ENCODE results near the gene RASGRP3.

Gene RASGRP3

DNA sequence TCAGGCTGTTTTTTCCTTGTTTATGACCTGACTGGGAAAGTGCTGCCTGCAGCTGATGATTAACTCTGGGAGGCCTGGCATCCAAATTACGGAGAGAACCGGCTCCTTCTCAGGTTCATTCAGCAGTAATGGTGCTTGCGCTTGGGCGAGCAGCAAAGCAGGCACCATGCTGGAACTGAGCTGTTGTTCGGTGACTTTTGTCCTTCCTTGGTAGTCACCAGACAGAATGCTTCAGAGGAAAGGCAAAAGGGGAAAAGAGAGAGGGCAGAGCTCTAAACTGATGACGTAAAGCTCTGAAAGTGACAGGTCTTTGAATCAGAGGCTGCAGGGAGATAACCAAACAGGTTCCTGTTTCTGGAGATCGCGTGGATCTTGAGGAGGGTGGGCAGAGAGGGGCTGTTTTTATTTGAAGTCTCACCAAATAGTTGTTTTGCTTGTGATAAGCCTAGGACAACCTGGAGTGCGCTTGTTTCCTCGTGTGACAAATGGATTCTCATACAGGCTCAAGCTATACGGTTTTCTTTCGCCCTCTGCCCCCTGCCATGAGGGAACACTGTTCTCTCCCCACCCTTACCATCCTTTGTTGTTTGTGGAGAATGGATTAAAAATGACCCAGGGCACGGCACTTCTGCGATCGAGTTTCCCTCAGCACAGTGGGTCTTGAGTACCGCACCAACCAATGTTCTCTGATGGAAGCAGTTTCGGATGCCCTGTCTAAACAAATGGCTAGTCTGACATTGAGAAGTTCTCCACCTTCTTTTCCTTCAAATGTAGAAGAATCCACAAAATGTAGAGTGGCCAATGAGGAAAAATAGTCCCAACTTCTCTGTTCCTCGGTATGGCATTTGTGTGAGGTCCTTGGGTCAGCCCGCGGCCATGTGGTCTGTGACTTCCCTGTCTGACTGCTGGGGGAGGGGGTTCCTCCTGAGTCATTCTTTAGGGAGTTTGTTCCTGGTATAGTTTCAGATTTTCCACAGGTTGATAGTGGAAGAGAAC, 1.3 kb downstream of the RASGRP3 start:
- H3K4me1 Mint-ChIP-seq (ENCODE audit: low read depth): peaks cover 47% of the 10 kb centered on the region
- no peaks in the 10 kb centered on the region for H3K36me3 Mint-ChIP-seq (ENCODE audit: low read depth)

GRCh38 chr2:33478968-33479731, 2.7 kb downstream of the RASGRP3 start:
- Mint-ChIP-seq H3K36me3 (ENCODE audit: low read depth) (no peaks in the 10 kb centered on the region), H3K9me3 (no peaks in the 10 kb centered on the region), H3K4me3 (peak overlapping the region; percentile 31), H3K27me3 (no peaks in the 10 kb centered on the region), H3K4me1 (ENCODE audit: low read depth) (peaks cover 57% of the 10 kb centered on the region), H3K27ac (peak overlapping the region; percentile 49)

More for the DNA sequence above, 1.3 kb downstream of the RASGRP3 start:
- Mint-ChIP-seq H3K9me3 (no peaks in the 10 kb centered on the region), H3K4me3 (peak overlapping the region; percentile 89), H3K27me3 (no peaks in the 10 kb centered on the region), H3K27ac (peak overlapping the region; percentile 97)

DNA sequence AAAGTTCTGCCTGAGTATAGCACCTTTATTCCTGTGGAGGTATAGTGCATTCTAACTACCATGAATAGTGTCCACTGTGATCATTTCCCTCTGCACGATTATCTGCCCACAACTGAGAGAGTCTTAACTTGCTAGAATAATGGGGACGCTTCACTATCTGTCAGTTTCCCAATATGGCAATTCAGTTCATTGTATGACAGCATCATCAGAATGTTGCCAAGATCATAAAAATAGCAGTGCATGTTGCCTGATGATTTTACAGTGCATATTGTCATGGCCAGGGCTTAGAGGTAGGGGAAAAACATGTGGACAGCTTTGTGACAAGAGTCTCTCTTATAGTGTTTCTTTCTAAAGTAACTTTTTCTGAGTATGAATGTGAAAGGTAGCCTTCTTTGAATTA, 6.1 kb downstream of the RASGRP3 start:
- Mint-ChIP-seq H3K4me1 (ENCODE audit: low read depth) (peaks cover 35% of the 10 kb centered on the region), H3K9me3 (peaks cover 9% of the 10 kb centered on the region), H3K4me3 (no peak overlapping the region), H3K27ac (no peak overlapping the region), H3K36me3 (ENCODE audit: low read depth) (peaks cover 11% of the 10 kb centered on the region), H3K27me3 (peaks cover 3% of the 10 kb centered on the region)

DNA sequence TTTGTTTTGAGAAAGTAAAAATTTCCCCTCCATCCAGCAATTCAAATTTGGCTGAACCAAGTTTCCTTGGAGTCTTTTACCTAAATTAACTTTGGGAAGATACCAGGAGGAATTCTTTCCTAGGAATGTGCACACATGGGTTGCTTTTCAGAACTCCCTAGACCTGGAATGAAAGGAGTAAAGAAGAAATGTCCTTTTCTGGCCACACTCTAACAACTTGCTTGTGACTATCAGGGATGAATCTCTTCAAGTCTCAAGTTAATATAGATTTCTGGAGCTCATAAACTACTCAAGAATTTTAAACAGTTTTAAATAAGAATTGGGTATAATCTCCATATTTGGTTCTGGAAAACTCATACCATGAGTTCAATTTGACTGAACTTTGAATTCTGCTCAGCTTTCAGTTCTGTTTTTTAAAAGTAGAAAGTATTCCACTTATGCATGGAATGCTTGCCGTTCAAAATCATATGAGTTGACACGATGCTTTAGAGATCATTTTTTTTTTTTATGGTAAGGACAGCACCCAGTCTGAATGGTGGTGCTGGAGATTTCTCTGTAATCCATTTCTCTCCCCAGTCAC, 7.7 kb downstream of the RASGRP3 start:
- Mint-ChIP-seq H3K27me3 (peaks cover 3% of the 10 kb centered on the region), H3K4me1 (ENCODE audit: low read depth) (peaks cover 36% of the 10 kb centered on the region)

DNA sequence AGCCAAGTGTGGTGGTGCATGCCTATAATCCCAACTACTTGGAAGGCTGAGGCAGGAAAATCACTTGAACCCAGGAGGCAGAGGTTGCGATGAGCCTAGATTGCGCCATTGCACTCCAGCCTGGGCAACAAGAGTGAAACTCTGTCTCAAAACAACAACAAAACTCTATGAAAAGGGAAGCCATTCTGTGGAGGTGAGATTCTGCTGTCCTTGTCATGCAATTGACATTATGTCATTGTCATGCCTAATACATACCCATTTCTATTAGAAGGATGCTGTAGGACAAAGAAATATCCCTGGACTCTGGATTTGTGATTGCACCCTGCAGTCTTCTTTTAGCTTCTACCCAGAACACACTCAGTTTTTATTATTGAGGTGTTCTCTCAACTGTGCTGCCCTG, 8.6 kb downstream of the RASGRP3 start:
- peaks cover 35% of the 10 kb centered on the region for H3K4me1 Mint-ChIP-seq (ENCODE audit: low read depth)
- H3K27me3 Mint-ChIP-seq: peaks cover 3% of the 10 kb centered on the region
- no peak overlapping the region for H3K4me3 Mint-ChIP-seq
- H3K27ac Mint-ChIP-seq: no peak overlapping the region
- H3K36me3 Mint-ChIP-seq (ENCODE audit: low read depth): peaks cover 11% of the 10 kb centered on the region
- peaks cover 9% of the 10 kb centered on the region for H3K9me3 Mint-ChIP-seq

More for the DNA sequence above, 7.7 kb downstream of the RASGRP3 start:
- H3K4me3 Mint-ChIP-seq: no peak overlapping the region
- peaks cover 9% of the 10 kb centered on the region for H3K9me3 Mint-ChIP-seq
- peaks cover 11% of the 10 kb centered on the region for H3K36me3 Mint-ChIP-seq (ENCODE audit: low read depth)
- peak overlapping the region; percentile 30 for H3K27ac Mint-ChIP-seq

DNA sequence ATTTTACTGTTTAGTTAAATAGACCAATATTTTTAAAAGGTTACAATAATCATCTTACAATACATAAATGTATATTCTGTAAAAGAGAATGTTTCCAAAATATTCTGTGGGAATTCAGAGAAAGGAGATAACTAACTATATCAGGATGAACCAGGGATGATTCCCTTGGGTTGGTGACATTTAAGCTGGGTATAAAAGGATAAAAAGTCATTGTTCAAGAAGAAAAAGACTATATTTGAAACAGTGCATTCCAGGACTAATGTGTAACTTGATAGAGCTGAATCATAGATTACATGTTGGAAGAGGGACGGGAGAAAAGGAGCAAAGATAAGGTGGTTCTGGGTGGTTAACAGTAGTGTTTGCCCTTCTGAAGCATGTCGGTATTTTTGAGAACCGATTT, 10.1 kb downstream of the RASGRP3 start:
- peaks cover 9% of the 10 kb centered on the region for H3K9me3 Mint-ChIP-seq
- H3K27me3 Mint-ChIP-seq: peaks cover 3% of the 10 kb centered on the region
- H3K36me3 Mint-ChIP-seq (ENCODE audit: low read depth): peaks cover 11% of the 10 kb centered on the region
- no peak overlapping the region for H3K4me3 Mint-ChIP-seq
- H3K27ac Mint-ChIP-seq: no peak overlapping the region
- H3K4me1 Mint-ChIP-seq (ENCODE audit: low read depth): peaks cover 39% of the 10 kb centered on the region

- Mint-ChIP-seq H3K36me3 (ENCODE audit: low read depth) (peaks cover 11% of the 10 kb centered on the region), H3K27ac (peak overlapping the region; percentile 85), H3K4me1 (ENCODE audit: low read depth) (peaks cover 43% of the 10 kb centered on the region), H3K9me3 (peaks cover 9% of the 10 kb centered on the region), H3K27me3 (peaks cover 3% of the 10 kb centered on the region), H3K4me3 (no peak overlapping the region)
These were observed 11.8 kb downstream of the RASGRP3 start for GRCh38 chr2:33488178-33488690.

- Mint-ChIP-seq H3K4me3 (no peak overlapping the region), H3K27me3 (peaks cover 3% of the 10 kb centered on the region), H3K36me3 (ENCODE audit: low read depth) (peaks cover 11% of the 10 kb centered on the region), H3K9me3 (peaks cover 9% of the 10 kb centered on the region), H3K27ac (peak overlapping the region; percentile 85), H3K4me1 (ENCODE audit: low read depth) (peaks cover 42% of the 10 kb centered on the region)
These were observed 12.5 kb downstream of the RASGRP3 start for GRCh38 chr2:33488715-33489540.

- Mint-ChIP-seq H3K27ac (peak overlapping the region; percentile 63), H3K36me3 (ENCODE audit: low read depth) (peaks cover 11% of the 10 kb centered on the region), H3K4me1 (ENCODE audit: low read depth) (peaks cover 44% of the 10 kb centered on the region), H3K27me3 (peaks cover 3% of the 10 kb centered on the region), H3K4me3 (peak overlapping the region; percentile 6), H3K9me3 (peaks cover 9% of the 10 kb centered on the region)
These were observed 13.5 kb downstream of the RASGRP3 start for GRCh38 chr2:33489835-33490431.

- peaks cover 2% of the 10 kb centered on the region for H3K36me3 Mint-ChIP-seq (ENCODE audit: low read depth)
- peaks cover 2% of the 10 kb centered on the region for H3K27me3 Mint-ChIP-seq
- peaks cover 7% of the 10 kb centered on the region for H3K9me3 Mint-ChIP-seq
- no peak overlapping the region for H3K4me3 Mint-ChIP-seq
- no peak overlapping the region for H3K27ac Mint-ChIP-seq
- H3K4me1 Mint-ChIP-seq (ENCODE audit: low read depth): peaks cover 61% of the 10 kb centered on the region
These were observed 15.1 kb downstream of the RASGRP3 start for GRCh38 chr2:33491441-33492084.

GRCh38 chr2:33492399-33493134, 16.1 kb downstream of the RASGRP3 start:
- Mint-ChIP-seq H3K36me3 (ENCODE audit: low read depth) (no peaks in the 10 kb centered on the region), H3K4me1 (ENCODE audit: low read depth) (peaks cover 69% of the 10 kb centered on the region), H3K4me3 (no peak overlapping the region), H3K9me3 (no peaks in the 10 kb centered on the region), H3K27me3 (no peaks in the 10 kb centered on the region), H3K27ac (no peak overlapping the region)

- H3K36me3 Mint-ChIP-seq (ENCODE audit: low read depth): no peaks in the 10 kb centered on the region
- H3K9me3 Mint-ChIP-seq: no peaks in the 10 kb centered on the region
- H3K4me1 Mint-ChIP-seq (ENCODE audit: low read depth): peaks cover 67% of the 10 kb centered on the region
- H3K4me3 Mint-ChIP-seq: no peak overlapping the region
- no peaks in the 10 kb centered on the region for H3K27me3 Mint-ChIP-seq
- H3K27ac Mint-ChIP-seq: peak overlapping the region; percentile 32
These were observed 17.8 kb downstream of the RASGRP3 start for GRCh38 chr2:33494155-33494779.

All from stimulated activated naive CD8-positive, alpha-beta T cell treated with anti-CD3 and anti-CD28 coated beads, Interleukin-15, Interleukin-2, amounts not matched to agents 100 ng/mL and 50 ng/mL, for 24 hours (primary cell).